Measurements from ENCODE around the gene ANKRD42.

DNA sequence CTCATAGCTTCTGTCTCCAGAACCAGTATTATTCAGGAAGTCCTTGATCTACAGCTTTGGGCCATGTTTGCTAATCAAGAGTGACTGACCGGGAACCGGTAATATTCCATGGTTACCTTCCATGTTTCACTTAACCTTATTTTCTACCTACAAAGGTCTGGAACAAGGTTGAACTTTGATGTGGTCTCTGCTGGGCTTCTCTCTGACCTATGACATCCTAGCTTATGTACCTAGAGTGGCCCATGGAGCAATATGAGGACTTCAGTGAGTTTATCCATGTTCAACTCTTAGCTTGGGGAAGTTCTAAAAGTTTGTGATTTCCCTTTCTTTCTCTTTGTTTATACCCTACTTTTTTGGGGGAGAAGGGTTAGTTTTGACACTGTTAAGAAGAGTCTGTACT, 59.4 kb downstream of the ANKRD42 start:
- TF ChIP-seq, protein P1, sequence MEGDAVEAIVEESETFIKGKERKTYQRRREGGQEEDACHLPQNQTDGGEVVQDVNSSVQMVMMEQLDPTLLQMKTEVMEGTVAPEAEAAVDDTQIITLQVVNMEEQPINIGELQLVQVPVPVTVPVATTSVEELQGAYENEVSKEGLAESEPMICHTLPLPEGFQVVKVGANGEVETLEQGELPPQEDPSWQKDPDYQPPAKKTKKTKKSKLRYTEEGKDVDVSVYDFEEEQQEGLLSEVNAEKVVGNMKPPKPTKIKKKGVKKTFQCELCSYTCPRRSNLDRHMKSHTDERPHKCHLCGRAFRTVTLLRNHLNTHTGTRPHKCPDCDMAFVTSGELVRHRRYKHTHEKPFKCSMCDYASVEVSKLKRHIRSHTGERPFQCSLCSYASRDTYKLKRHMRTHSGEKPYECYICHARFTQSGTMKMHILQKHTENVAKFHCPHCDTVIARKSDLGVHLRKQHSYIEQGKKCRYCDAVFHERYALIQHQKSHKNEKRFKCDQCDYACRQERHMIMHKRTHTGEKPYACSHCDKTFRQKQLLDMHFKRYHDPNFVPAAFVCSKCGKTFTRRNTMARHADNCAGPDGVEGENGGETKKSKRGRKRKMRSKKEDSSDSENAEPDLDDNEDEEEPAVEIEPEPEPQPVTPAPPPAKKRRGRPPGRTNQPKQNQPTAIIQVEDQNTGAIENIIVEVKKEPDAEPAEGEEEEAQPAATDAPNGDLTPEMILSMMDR (IDR thresholded peaks at IDR 0.05; ENCODE audit: extremely low read depth in 1 of 2, insufficient read depth in 1 of 2, low read depth in 1 of 2, low read length in 2 of 2) = no peak
- TF ChIP-seq POLR2A (IDR thresholded peaks at IDR 0.05; ENCODE audit: low read depth, low read length) (no peak), FOS (IDR thresholded peaks at IDR 0.05; ENCODE audit: borderline replicate concordance, insufficient read depth, low read length) (no peak), EZH2 (IDR thresholded peaks at IDR 0.05; ENCODE audit: borderline replicate concordance, low read depth, low read length, severe bottlenecking) (no peak), POLR2AphosphoS5 (IDR thresholded peaks at IDR 0.05; ENCODE audit: insufficient read depth, low read depth, low read length) (no peak), JUN (IDR thresholded peaks at IDR 0.05; ENCODE audit: borderline replicate concordance, insufficient read depth, insufficient read length, low read depth) (no peak)
